B cell (primary cell): ENCODE measurements around the gene MIPOL1. TPM values are rescaled to one million over a fixed set of nuclear protein-coding genes. Genes with fewer than 3 reads are reported as not detected.

ENCODE experiments used
- ATAC-seq: fragments of 200-7000 bp; cut with Tn5 transposase; one replicate; pipeline ENCODE4 v1.10.0; 2021; ENCODE audit warnings: low read depth, mild to moderate bottlenecking, moderate number of reproducible peaks, moderate library complexity
- CTCF ChIA-PET: fragments of 350-600 bp; sonication (Branson Sonifier 250); formaldehyde crosslinking; loops from one replicate; lab custom pipeline; 2021; ENCODE audit warnings: antibody characterized with exemption, inconsistent platforms; lab: Charles Lee
- POLR2A ChIA-PET: fragments of 350-600 bp; sonication (Branson Sonifier 250); formaldehyde crosslinking; loops from one replicate; lab custom pipeline; 2021; ENCODE audit warnings: antibody characterized with exemption; lab: Charles Lee
- DNase-seq: peaks from one replicate; pipeline ENCODE4 v3.0.0; 2013
- H2AFZ ChIP-seq: 2 replicates; pipeline ENCODE4 v1.6.1; 2012; ENCODE audit warnings: mild to moderate bottlenecking, low read depth, low read length; ENCODE audit not compliant: insufficient read depth, poor library complexity, severe bottlenecking
- H3K27ac ChIP-seq, 2 donors: 1 replicate in 1 of 2; 2 replicates in 1 of 2; pipeline ENCODE4 v1.5.1; 2012 to 2013; ENCODE audit warnings: low read length in 2 of 2, mild to moderate bottlenecking in 2 of 2, moderate library complexity in 1 of 2
- H3K27me3 ChIP-seq, 4 experiments: fragments of 200-600 bp in 1 of 4; sonication (generic) in 1 of 4; replicated peaks in 1 of 4; 1 replicate in 2 of 4; 2 replicates in 2 of 4; pipeline versions ENCODE4 v1.6.1 to v1.7.0; 2013 to 2016; ENCODE audit warnings: low read length in 3 of 4, mild to moderate bottlenecking in 2 of 4, mixed read lengths in 1 of 4, moderate library complexity in 1 of 4; ENCODE audit not compliant: insufficient read depth in 4 of 4, control insufficient read depth in 3 of 4; ENCODE audit errors: control extremely low read depth in 1 of 4
- H3K36me3 ChIP-seq, 2 experiments: replicated peaks in 1 of 2; 1 replicate in 1 of 2; 2 replicates in 1 of 2; pipeline versions ENCODE4 v1.6.1 to v1.7.1; 2013; ENCODE audit warnings: low read length in 1 of 2; ENCODE audit not compliant: insufficient read depth in 2 of 2, control insufficient read depth in 1 of 2; ENCODE audit errors: control extremely low read depth in 1 of 2, extremely low read depth in 1 of 2
- H3K4me1 ChIP-seq, 2 donors: fragments of 200-600 bp in 1 of 2; sonication (generic) in 1 of 2; 1 replicate in 1 of 2; 2 replicates in 1 of 2; pipeline versions ENCODE4 v1.5.1 to v1.6.1; 2013 to 2017; ENCODE audit warnings: low read length in 2 of 2; ENCODE audit not compliant: control insufficient read depth in 2 of 2, insufficient read depth in 2 of 2
- H3K4me2 ChIP-seq: replicated peaks from 2 replicates; pipeline ENCODE3; 2012; ENCODE audit warnings: mild to moderate bottlenecking, low read depth, low read length; ENCODE audit not compliant: poor library complexity, severe bottlenecking
- H3K4me3 ChIP-seq, 5 experiments: fragments of 200-600 bp in 1 of 5; sonication (generic) in 1 of 5; 1 replicate in 3 of 5; 2 replicates in 2 of 5; pipeline versions ENCODE4 v1.5.1 to v1.7.0; 2011 to 2016; ENCODE audit warnings: low read length in 4 of 5, mild to moderate bottlenecking in 4 of 5, low read depth in 2 of 5, control low read depth in 1 of 5, moderate library complexity in 1 of 5; ENCODE audit not compliant: insufficient read depth in 1 of 5; ENCODE audit errors: control extremely low read depth in 1 of 5, extremely low read depth in 1 of 5
- H3K79me2 ChIP-seq: fragments of 200-600 bp; sonication (generic); one replicate; pipeline ENCODE4 v1.6.0; 2016; ENCODE audit warnings: low read length; ENCODE audit not compliant: control insufficient read depth, insufficient read depth
- H3K9ac ChIP-seq: fragments of 200-600 bp; sonication (generic); 2 replicates; pipeline ENCODE4 v1.6.1; 2017; ENCODE audit warnings: mild to moderate bottlenecking, low read length, moderate library complexity
- H3K9me3 ChIP-seq, 3 donors: one replicate each; pipeline versions ENCODE4 v1.6.1 to v1.7.1; 2013; ENCODE audit warnings: low read length in 2 of 3; ENCODE audit not compliant: control insufficient read depth in 2 of 3, insufficient read depth in 1 of 3; ENCODE audit errors: control extremely low read depth in 1 of 3
- H4K20me1 ChIP-seq: 2 replicates; pipeline ENCODE4 v1.6.0; 2012; ENCODE audit warnings: mild to moderate bottlenecking, low read length; ENCODE audit not compliant: insufficient read depth, control insufficient read depth, poor library complexity, severe bottlenecking
- H3K27ac Mint-ChIP-seq: one replicate; pipeline ENCODE4 v1.8.0; 2021; ENCODE audit warnings: mixed read lengths
- H3K27me3 Mint-ChIP-seq: one replicate; pipeline ENCODE4 v1.8.0; 2021; ENCODE audit warnings: mixed read lengths
- H3K4me1 Mint-ChIP-seq: one replicate; pipeline ENCODE4 v1.8.0; 2021; ENCODE audit warnings: mixed read lengths
- H3K4me3 Mint-ChIP-seq: one replicate; pipeline ENCODE4 v1.8.0; 2021; ENCODE audit warnings: mixed read lengths
- H3K9me3 Mint-ChIP-seq: one replicate; pipeline ENCODE4 v1.8.0; 2022; ENCODE audit warnings: mixed read lengths; ENCODE audit not compliant: insufficient read depth
- CTCF ChIP-seq: fragments of 200-600 bp; IDR thresholded peaks from one replicate; pipeline ENCODE4 v1.8.0; 2022; ENCODE audit warnings: antibody characterized with exemption, mild to moderate bottlenecking
- EZH2 ChIP-seq: IDR thresholded peaks from 2 replicates; pipeline ENCODE4 v1.6.1; 2012; ENCODE audit warnings: borderline replicate concordance, low read depth, mild to moderate bottlenecking, moderate library complexity, low read length; ENCODE audit not compliant: insufficient read depth, poor library complexity, severe bottlenecking
- WGBS: methylation state at CpG from one replicate; pipeline ENCODE4 v1.1.5; 2013; ENCODE audit warnings: missing lambda C conversion rate; ENCODE audit not compliant: insufficient coverage; 5-methylcytosine and 5-hydroxymethylcytosine counted together
- intact Hi-C: fragments of 100-400 bp; cut with micrococcal nuclease; formaldehyde crosslinking; loops from one replicate; pipeline ENCODE4 v1.10.0; 2022
- polyA plus RNA-seq: library from polyadenylated mRNA; depleted of rRNA; stranded (reverse); fragments of >200 nt; gene quantifications from 2 replicates; pipeline ENCODE4 v1.2.3, GENCODE V29; 2012
- total RNA-seq, 2 donors: library from RNA; stranded (reverse); fragments of 120-200 nt in 1 of 2; gene quantifications; 1 replicate in 1 of 2; 2 replicates in 1 of 2; pipeline versions ENCODE4 v1.2.3 to v1.2.4, GENCODE V29; 2013 to 2022

The MIPOL1 gene
- total and polyA plus RNA-seq, 2 donors (not counting 1 experiment from before 2014, with no cell fraction given), result 0.17 TPM; not detected in 1

- H3K36me3 ChIP-seq, result no peaks in the 10 kb centered on the region
- no peaks in the 10 kb centered on the region for H3K27me3 Mint-ChIP-seq
- H3K9me3 ChIP-seq, result no peaks in the 10 kb centered on the region
- H3K4me1 ChIP-seq, result no peaks in the 10 kb centered on the region
- no peak overlapping the region for H3K4me3 ChIP-seq
- DNase-seq, result no peak
- no peak overlapping the region for H3K27ac Mint-ChIP-seq
- WGBS, result no CpG with 5 or more reads among the region's 1 CpG
- intact Hi-C loops, result no loop called here
- no peaks in the 10 kb centered on the region for H3K27me3 ChIP-seq
- ChIA-PET CTCF (no interaction called here), POLR2A (no interaction called here)
- H3K4me2 ChIP-seq, result no peak overlapping the region
- no peak for ATAC-seq
- H3K27ac ChIP-seq, result no peak overlapping the region
- no peak overlapping the region for H2AFZ ChIP-seq
- no peak overlapping the region for H3K9ac ChIP-seq
- no peaks in the 10 kb centered on the region for H3K4me1 Mint-ChIP-seq
- H3K4me3 Mint-ChIP-seq, result no peak overlapping the region
- no peaks in the 10 kb centered on the region for H3K9me3 Mint-ChIP-seq
- H3K79me2 ChIP-seq, result no peaks in the 10 kb centered on the region
- no peaks in the 10 kb centered on the region for H4K20me1 ChIP-seq
- TF ChIP-seq CTCF (no peak), EZH2 (no peak)
These were observed 113.5 kb downstream of the MIPOL1 start for GRCh38 chr14:37311252-37311651.

GRCh38 chr14:37318938-37319337 lies 121.2 kb downstream of the MIPOL1 start:
- H3K9me3 Mint-ChIP-seq, result no peaks in the 10 kb centered on the region
- TF ChIP-seq EZH2, result no peak
- no peak for TF ChIP-seq CTCF
- POLR2A ChIA-PET, result no interaction called here
- H3K27me3 ChIP-seq, result no peaks in the 10 kb centered on the region
- H3K79me2 ChIP-seq, result no peaks in the 10 kb centered on the region
- no peak overlapping the region for H3K4me3 ChIP-seq
- no peak overlapping the region for H2AFZ ChIP-seq
- H3K27ac ChIP-seq, result no peak overlapping the region
- no peaks in the 10 kb centered on the region for H3K27me3 Mint-ChIP-seq
- no peaks in the 10 kb centered on the region for H3K4me1 ChIP-seq
- no peaks in the 10 kb centered on the region for H3K4me1 Mint-ChIP-seq
- no peak overlapping the region for H3K9ac ChIP-seq
- no peak overlapping the region for H3K27ac Mint-ChIP-seq
- intact Hi-C loops, result no loop called here
- H3K9me3 ChIP-seq, result no peaks in the 10 kb centered on the region
- ATAC-seq, result no peak
- no peak overlapping the region for H3K4me3 Mint-ChIP-seq
- DNase-seq, result no peak
- CTCF ChIA-PET, result no interaction called here
- H3K36me3 ChIP-seq, result no peaks in the 10 kb centered on the region
- WGBS, result 80% methylated on average over 1 of the region's 2 CpGs
- no peak overlapping the region for H3K4me2 ChIP-seq
- H4K20me1 ChIP-seq, result no peaks in the 10 kb centered on the region
